Measurements from ENCODE around the gene PXDN.
"Not testable (repeated sequence)": the region's sequence is repeated elsewhere in the genome, so short reads cannot be mapped to it uniquely, and the experiment has no call there.

The PXDN gene

GRCh38 chr2:1706089-1706841 is 38.0 kb downstream of the PXDN start:
- not testable (repeated sequence) for H3K27ac Mint-ChIP-seq; H3K4me3 Mint-ChIP-seq; H3K4me1 Mint-ChIP-seq; H3K9me3 Mint-ChIP-seq; H3K36me3 Mint-ChIP-seq; ATAC-seq (ENCODE audit: low read depth); H3K27me3 Mint-ChIP-seq; DNase-seq (ENCODE audit: low spot score in 2 of 2)

- Mint-ChIP-seq H3K36me3 (no peaks in the 10 kb centered on the region), H3K27me3 (peaks cover 3% of the 10 kb centered on the region), H3K27ac (no peak overlapping the region), H3K9me3 (no peaks in the 10 kb centered on the region), H3K4me1 (peaks cover 4% of the 10 kb centered on the region), H3K4me3 (no peak overlapping the region)
- ATAC-seq (ENCODE audit: low read depth) (no peak), DNase-seq (ENCODE audit: low spot score in 2 of 2) (no peak)
Measured at GRCh38 chr2:1705557-1706076, 38.7 kb downstream of the PXDN start.

DNA sequence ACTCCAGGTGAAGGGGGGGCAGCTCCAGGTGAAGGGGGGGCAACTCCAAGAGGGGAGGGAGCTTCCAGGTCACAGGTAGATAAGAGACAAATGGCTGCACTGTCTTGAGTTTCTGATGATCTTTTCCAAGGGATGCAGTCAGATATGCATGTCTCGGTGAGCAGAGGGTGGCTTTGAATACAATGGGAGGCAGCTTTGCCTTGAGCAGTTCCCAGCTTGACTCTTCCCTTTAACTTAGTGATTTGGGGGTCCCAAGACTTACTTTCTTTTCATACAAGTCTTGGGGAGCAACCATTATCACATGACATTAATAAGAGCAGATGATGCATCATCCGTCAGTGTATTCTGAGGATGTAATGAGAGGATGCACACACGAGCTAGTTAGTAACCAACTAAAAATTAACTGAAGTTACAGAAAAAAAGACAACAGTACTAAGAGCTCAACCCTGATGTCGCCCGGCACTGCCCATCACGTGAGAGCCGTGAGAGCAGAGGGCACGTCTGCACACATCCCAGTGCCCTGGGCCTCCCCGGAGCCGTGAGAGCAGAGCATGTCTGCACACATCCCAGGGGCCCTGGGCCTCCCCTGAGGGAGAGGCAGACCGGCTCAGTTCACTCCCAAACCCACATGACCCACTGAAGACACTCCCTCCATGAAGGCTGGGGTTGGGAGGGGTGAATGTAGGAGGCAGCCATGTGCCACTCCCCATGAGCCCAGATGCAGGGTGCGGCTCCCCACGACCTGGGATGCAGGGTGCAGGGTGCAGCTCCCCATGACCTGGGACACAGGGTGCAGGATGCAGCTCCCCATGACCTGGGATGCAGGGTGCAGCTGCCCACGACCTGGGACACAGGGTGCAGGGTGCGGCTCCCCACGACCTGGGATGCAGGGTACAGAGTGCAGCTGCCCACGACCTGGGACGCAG is 39.4 kb downstream of the PXDN start:
- no peaks in the 10 kb centered on the region for H3K36me3 Mint-ChIP-seq
- H3K4me1 Mint-ChIP-seq = peaks cover 4% of the 10 kb centered on the region
- no peak overlapping the region for H3K4me3 Mint-ChIP-seq
- no peaks in the 10 kb centered on the region for H3K9me3 Mint-ChIP-seq
- H3K27ac Mint-ChIP-seq = no peak overlapping the region
- H3K27me3 Mint-ChIP-seq = peaks cover 3% of the 10 kb centered on the region
- no peak for DNase-seq (ENCODE audit: low spot score in 2 of 2)
- no peak for ATAC-seq (ENCODE audit: low read depth)

GRCh38 chr2:1702186-1702565 is 42.1 kb downstream of the PXDN start:
- Mint-ChIP-seq H3K36me3 (no peaks in the 10 kb centered on the region), H3K27ac (no peak overlapping the region), H3K4me1 (no peaks in the 10 kb centered on the region), H3K4me3 (no peak overlapping the region), H3K27me3 (peaks cover 3% of the 10 kb centered on the region), H3K9me3 (peaks cover 3% of the 10 kb centered on the region)
- ATAC-seq (ENCODE audit: low read depth) (no peak), DNase-seq (ENCODE audit: low spot score in 2 of 2) (no peak)

DNA sequence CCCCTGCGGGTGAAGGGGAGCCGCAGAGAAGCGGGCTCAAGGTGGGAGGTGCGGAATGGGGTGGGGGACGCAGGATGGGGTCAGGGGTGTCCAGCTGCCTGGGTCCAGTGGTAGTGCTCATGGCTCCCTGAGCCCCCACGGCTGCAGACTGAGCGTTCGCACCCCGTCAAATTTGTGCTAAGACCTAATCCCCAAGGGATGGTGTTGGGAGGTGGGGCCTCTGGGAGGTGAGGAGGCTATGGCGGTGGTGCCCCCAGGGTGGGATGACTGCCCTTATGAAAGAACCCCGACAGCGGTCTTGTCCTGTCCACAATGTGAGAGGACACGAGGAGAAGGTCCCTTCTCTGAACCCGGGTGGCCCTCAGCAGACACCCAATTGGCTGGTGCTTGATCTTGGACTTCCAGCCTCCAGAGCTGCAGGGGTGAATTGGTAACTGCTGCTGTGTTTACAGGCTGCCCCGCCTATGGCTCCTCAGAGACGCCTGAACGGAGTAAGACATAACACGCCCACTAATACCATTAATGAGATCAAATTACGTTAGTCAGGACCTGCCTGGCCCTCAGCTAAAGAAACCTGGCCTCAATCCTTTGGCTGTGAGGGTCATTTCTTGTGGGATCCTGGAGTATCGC is 42.6 kb downstream of the PXDN start:
- H3K27me3 Mint-ChIP-seq = peaks cover 3% of the 10 kb centered on the region
- no peaks in the 10 kb centered on the region for H3K4me1 Mint-ChIP-seq
- no peaks in the 10 kb centered on the region for H3K36me3 Mint-ChIP-seq
- H3K4me3 Mint-ChIP-seq = no peak overlapping the region
- no peak for ATAC-seq (ENCODE audit: low read depth)
- no peak for DNase-seq (ENCODE audit: low spot score in 2 of 2)
- no peak overlapping the region for H3K27ac Mint-ChIP-seq
- H3K9me3 Mint-ChIP-seq = peaks cover 3% of the 10 kb centered on the region

- H3K4me3 Mint-ChIP-seq = no peak overlapping the region
- no peak for DNase-seq (ENCODE audit: low spot score in 2 of 2)
- no peaks in the 10 kb centered on the region for H3K36me3 Mint-ChIP-seq
- no peak overlapping the region for H3K27ac Mint-ChIP-seq
- H3K9me3 Mint-ChIP-seq = peaks cover 6% of the 10 kb centered on the region
- peaks cover 3% of the 10 kb centered on the region for H3K27me3 Mint-ChIP-seq
- H3K4me1 Mint-ChIP-seq = no peaks in the 10 kb centered on the region
- ATAC-seq (ENCODE audit: low read depth) = no peak
Measured at GRCh38 chr2:1701020-1701419, 43.3 kb downstream of the PXDN start.

DNA sequence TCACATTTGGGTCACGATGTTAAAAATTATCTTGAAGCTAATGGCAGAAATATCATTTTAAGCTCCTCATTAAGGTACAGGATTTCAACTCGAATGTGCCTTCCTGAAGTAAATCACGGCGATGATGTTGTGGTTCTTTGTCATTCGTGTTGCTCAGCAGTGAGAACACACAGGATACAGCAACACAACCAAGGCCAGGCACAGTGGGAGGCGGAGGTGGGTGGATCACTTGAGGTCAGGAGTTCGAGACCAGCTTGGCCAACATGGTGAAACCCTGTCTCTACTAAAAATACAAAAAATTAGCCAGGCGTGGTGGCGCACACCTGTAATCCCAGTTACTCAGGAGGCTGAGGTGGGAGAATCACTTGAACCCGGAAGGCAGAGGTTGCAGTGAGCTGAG is 43.9 kb downstream of the PXDN start:
- not testable (repeated sequence) for DNase-seq (ENCODE audit: low spot score in 2 of 2); H3K36me3 Mint-ChIP-seq; ATAC-seq (ENCODE audit: low read depth); H3K4me1 Mint-ChIP-seq; H3K27me3 Mint-ChIP-seq; H3K27ac Mint-ChIP-seq; H3K9me3 Mint-ChIP-seq; H3K4me3 Mint-ChIP-seq

GRCh38 chr2:1698188-1698945 is 45.9 kb downstream of the PXDN start:
- no peaks in the 10 kb centered on the region for H3K4me1 Mint-ChIP-seq
- no peak overlapping the region for H3K27ac Mint-ChIP-seq
- H3K4me3 Mint-ChIP-seq = no peak overlapping the region
- peaks cover 3% of the 10 kb centered on the region for H3K27me3 Mint-ChIP-seq
- H3K9me3 Mint-ChIP-seq = peaks cover 6% of the 10 kb centered on the region
- no peak for ATAC-seq (ENCODE audit: low read depth)
- H3K36me3 Mint-ChIP-seq = no peaks in the 10 kb centered on the region
- DNase-seq (ENCODE audit: low spot score in 2 of 2) = no peak

GRCh38 chr2:1697601-1698000 is 46.7 kb downstream of the PXDN start:
- ATAC-seq (ENCODE audit: low read depth) (no peak), DNase-seq (ENCODE audit: low spot score in 2 of 2) (no peak)
- Mint-ChIP-seq H3K4me3 (no peak overlapping the region), H3K9me3 (peaks cover 6% of the 10 kb centered on the region), H3K36me3 (no peaks in the 10 kb centered on the region), H3K27ac (no peak overlapping the region), H3K27me3 (peaks cover 1% of the 10 kb centered on the region), H3K4me1 (no peaks in the 10 kb centered on the region)

GRCh38 chr2:1696472-1696871 is 47.8 kb downstream of the PXDN start:
- Mint-ChIP-seq H3K4me3 (no peak overlapping the region), H3K4me1 (no peaks in the 10 kb centered on the region), H3K36me3 (no peaks in the 10 kb centered on the region), H3K9me3 (peaks cover 6% of the 10 kb centered on the region), H3K27ac (no peak overlapping the region), H3K27me3 (peaks cover 1% of the 10 kb centered on the region)
- DNase-seq (ENCODE audit: low spot score in 2 of 2) (no peak), ATAC-seq (ENCODE audit: low read depth) (no peak)

DNA sequence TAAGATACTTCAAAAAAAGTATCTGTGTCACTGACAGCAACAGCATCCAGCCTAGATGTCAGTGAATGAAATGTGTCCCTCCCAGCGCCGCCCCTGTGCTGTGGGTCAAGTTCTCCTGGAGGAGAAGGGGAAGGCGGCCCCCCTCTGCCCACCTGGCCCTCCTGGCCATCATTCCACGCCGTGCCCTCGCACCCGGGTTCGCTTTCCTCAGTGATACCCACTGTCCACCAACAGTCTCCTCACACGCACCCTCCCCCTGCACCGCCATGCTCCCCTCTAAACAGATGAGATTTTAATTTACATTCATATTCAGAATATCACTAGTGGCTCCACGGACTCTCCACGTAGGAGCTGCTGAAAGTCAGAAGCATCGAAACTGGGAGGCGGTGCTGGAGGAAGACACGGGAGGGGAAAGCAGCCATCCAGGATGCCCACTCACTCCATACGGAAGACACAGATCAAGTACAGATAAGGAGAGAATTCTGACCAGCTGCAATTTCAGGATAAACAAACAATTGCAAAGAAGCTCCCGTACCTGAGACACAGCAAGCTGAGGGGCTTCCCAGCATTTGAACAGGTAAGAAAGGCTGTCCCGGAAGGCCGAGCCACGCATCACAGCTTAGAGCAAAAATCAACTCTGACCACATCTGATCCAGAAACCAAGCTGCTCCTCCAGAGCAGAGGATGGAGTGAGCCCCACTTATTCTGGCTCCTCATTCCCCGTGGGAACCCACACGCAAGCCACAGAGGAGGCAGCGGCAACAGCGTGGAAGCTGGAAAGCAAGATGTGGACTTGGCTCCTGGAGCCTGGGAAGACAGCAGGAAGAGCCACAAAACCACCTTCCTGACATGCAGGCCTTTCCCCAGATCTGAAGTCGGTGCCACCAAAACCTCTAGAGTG is 49.7 kb downstream of the PXDN start:
- Mint-ChIP-seq H3K4me3 (no peak overlapping the region), H3K9me3 (peaks cover 6% of the 10 kb centered on the region), H3K27me3 (no peaks in the 10 kb centered on the region), H3K4me1 (no peaks in the 10 kb centered on the region), H3K27ac (no peak overlapping the region), H3K36me3 (no peaks in the 10 kb centered on the region)
- DNase-seq (ENCODE audit: low spot score in 2 of 2) = no peak
- no peak for ATAC-seq (ENCODE audit: low read depth)

DNA sequence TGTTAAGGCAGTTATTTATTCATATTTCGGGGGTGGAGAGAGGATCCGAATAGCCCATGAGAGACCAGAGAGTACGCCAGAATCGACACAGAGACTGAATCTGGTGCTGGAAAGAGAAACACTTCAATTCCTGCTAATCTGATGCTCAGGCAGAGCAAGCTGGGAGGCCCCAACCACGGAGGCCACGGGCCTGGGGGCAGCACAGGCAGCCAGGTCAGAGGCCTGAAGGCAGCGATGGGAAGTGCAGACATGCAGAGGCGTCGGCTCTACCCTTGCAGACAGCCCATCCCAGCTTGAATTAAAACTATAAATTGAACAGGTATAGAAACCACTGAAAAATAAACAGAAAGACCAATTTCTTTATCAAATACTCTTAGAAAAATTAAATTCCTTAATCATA is 50.6 kb downstream of the PXDN start:
- no peak overlapping the region for H3K4me3 Mint-ChIP-seq
- H3K9me3 Mint-ChIP-seq = peaks cover 6% of the 10 kb centered on the region
- ATAC-seq (ENCODE audit: low read depth) (no peak), DNase-seq (ENCODE audit: low spot score in 2 of 2) (no peak)
- no peak overlapping the region for H3K27ac Mint-ChIP-seq
- H3K36me3 Mint-ChIP-seq = no peaks in the 10 kb centered on the region
- no peaks in the 10 kb centered on the region for H3K4me1 Mint-ChIP-seq
- H3K27me3 Mint-ChIP-seq = no peaks in the 10 kb centered on the region

GRCh38 chr2:1692342-1692741 is 52.0 kb downstream of the PXDN start:
- Mint-ChIP-seq H3K9me3 (peaks cover 3% of the 10 kb centered on the region), H3K4me1 (no peaks in the 10 kb centered on the region), H3K27me3 (no peaks in the 10 kb centered on the region), H3K27ac (no peak overlapping the region), H3K4me3 (no peak overlapping the region), H3K36me3 (no peaks in the 10 kb centered on the region)
- no peak for DNase-seq (ENCODE audit: low spot score in 2 of 2)
- no peak for ATAC-seq (ENCODE audit: low read depth)
